GM23248 (cell line): ENCODE measurements around the gene PTPRT.

Source experiments
- EZH2 ChIP-seq: fragments of 200-600 bp; sonication (generic); IDR thresholded peaks from 2 replicates; pipeline ENCODE4 v1.6.1; 2018; ENCODE audit warnings: antibody characterized with exemption, mild to moderate bottlenecking; ENCODE audit not compliant: insufficient read depth, poor library complexity, severe bottlenecking
- EZH2phosphoT487 ChIP-seq: fragments of 200-600 bp; sonication (generic); IDR thresholded peaks from 2 replicates; pipeline ENCODE4 v1.6.1; 2018; ENCODE audit warnings: antibody characterized with exemption, moderate library complexity, mild to moderate bottlenecking, low read depth; ENCODE audit not compliant: insufficient read depth

GRCh38 chr20:42360621-42361020 lies 829.1 kb downstream of the PTPRT start:
- no peak for TF ChIP-seq EZH2phosphoT487
- no peak for TF ChIP-seq EZH2
